ENCODE results near the gene RPS6KA4.

Gene RPS6KA4

DNA sequence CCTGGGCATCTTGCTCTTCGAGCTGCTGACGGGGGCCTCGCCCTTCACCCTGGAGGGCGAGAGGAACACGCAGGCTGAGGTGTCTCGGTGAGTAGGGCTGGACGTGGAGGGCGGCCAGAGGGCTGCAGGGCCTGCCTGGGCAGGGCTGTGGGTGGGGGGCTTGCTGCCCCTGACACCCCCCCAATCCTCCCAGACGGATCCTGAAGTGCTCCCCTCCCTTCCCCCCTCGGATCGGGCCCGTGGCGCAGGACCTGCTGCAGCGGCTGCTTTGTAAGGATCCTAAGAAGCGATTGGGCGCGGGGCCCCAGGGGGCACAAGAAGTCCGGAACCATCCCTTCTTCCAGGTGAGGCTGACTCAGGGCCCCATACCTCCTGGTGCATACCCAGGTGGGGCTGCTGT, 2.7 kb downstream of the RPS6KA4 start:
- no peak for DNase-seq (ENCODE audit: low read depth)
- H3K4me3 ChIP-seq (ENCODE audit: low read depth, low read length): no peak overlapping the region
- no peak for TF ChIP-seq CTCF (IDR thresholded peaks at IDR 0.05; ENCODE audit: insufficient read depth, low read depth, low read length, missing control alignments)

GRCh38 chr11:64362339-64362738, 3.4 kb downstream of the RPS6KA4 start:
- H3K4me3 ChIP-seq (ENCODE audit: low read depth, low read length): no peak overlapping the region
- no peak for TF ChIP-seq CTCF (IDR thresholded peaks at IDR 0.05; ENCODE audit: insufficient read depth, low read depth, low read length, missing control alignments)
- no peak for DNase-seq (ENCODE audit: low read depth)

DNA sequence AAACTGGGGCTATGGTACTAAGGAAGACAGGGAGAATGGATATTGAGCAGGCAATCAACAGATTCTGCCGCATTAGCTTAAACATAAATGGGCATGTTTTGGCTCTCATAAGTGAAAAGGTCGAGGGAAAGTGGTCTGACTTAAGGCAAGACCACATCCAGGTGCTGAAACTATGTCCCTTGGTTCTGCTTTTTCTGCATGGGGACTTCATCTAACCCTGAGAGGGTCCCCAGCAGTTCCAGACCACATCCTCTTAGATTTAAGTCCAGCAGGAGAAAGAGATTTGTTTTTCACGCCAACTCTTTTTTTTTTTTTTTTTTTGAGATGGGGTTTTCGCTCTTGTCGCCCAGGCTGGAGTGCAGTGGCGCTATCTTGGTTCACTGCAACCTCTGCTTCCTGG, 5.5 kb downstream of the RPS6KA4 start:
- TF ChIP-seq CTCF (IDR thresholded peaks at IDR 0.05; ENCODE audit: insufficient read depth, low read depth, low read length, missing control alignments): no peak
- no peak for DNase-seq (ENCODE audit: low read depth)
- H3K4me3 ChIP-seq (ENCODE audit: low read depth, low read length): no peak overlapping the region

- TF ChIP-seq CTCF (IDR thresholded peaks at IDR 0.05; ENCODE audit: insufficient read depth, low read depth, low read length, missing control alignments): no peak
- DNase-seq (ENCODE audit: low read depth): no peak
- no peak overlapping the region for H3K4me3 ChIP-seq (ENCODE audit: low read depth, low read length)
These were observed 5.9 kb downstream of the RPS6KA4 start for GRCh38 chr11:64364911-64365310.

- no peak for DNase-seq (ENCODE audit: low read depth)
- TF ChIP-seq CTCF (IDR thresholded peaks at IDR 0.05; ENCODE audit: insufficient read depth, low read depth, low read length, missing control alignments): no peak
- H3K4me3 ChIP-seq (ENCODE audit: low read depth, low read length): no peak overlapping the region
These were observed 7.8 kb downstream of the RPS6KA4 start for GRCh38 chr11:64366751-64367150.

- DNase-seq (ENCODE audit: low read depth): no peak
- no peak for TF ChIP-seq CTCF (IDR thresholded peaks at IDR 0.05; ENCODE audit: insufficient read depth, low read depth, low read length, missing control alignments)
- no peak overlapping the region for H3K4me3 ChIP-seq (ENCODE audit: low read depth, low read length)
These were observed 9.1 kb downstream of the RPS6KA4 start for GRCh38 chr11:64367931-64368672.

DNA sequence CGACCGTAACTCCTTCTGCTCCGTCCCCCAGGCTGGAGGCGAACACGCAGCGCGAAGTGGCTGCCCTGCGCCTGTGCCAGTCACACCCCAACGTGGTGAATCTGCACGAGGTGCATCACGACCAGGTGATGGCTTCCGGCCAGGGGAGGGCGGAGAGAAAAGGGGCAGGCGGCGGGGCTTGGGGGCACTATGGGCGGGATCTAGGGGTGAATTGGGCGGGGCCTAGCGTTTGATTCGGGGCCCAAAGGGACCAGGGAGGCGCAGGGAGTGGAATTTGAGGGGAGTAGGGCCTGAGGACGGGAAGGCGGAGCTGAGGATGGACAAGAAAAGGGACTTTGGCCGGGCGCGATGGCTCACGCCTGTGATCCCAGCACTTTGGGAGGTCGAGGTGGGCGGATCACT, 9.7 kb downstream of the RPS6KA4 start:
- H3K4me3 ChIP-seq (ENCODE audit: low read depth, low read length): no peak overlapping the region
- no peak for TF ChIP-seq CTCF (IDR thresholded peaks at IDR 0.05; ENCODE audit: insufficient read depth, low read depth, low read length, missing control alignments)
- DNase-seq (ENCODE audit: low read depth): no peak
